ENCODE data around the gene ACOX3. TPM values are rescaled to one million over a fixed set of nuclear protein-coding genes. Genes with fewer than 3 reads are reported as not detected.

ACOX3 gene
- total RNA-seq, 4 donors from 2014 or later: 32.0 to 77.2 (median 43.8) TPM

DNA sequence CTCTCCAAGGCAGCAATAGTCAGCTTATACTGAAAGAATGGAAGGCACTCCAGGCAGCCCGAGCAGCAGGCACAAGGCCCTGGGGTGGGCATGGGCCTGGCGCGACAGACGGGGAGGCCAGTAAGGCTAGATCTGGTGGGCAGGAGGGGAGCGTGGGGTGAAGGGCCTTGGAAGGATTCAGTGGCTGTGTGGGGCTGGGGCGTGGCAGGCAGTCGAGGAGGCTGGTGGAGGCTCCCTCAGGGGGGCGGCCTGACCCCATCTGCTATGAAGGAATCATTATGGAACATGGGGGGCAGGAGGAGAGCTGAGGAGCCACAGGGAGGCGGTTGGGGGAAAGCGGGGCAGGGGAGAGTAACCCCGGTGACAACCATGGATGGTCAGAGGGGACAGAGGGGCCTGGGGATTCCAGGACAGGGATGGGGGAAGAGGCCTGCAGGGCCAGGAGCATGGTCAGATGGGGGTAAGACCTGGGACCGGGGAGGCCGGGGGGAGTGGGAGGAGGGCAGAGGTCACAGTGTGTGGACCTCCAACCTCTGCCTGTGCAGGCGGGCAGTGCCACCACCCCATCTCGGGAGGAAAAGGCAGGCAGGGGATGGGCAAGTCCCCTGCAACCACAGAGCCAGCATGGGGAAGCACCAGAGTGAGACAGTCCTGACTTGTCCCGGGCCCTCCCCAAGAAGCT, 70.3 kb downstream of the ACOX3 start:
- Histone ChIP-seq H3K4me1 (peaks cover 0 to 8% (median 5%) of the 10 kb centered on the region in 4 donors), H3K9me3 (no peaks in the 10 kb centered on the region), H3K4me3 (no peak overlapping the region), H3K36me3 (peaks cover 17 to 86% (median 49%) of the 10 kb centered on the region in 4 donors), H3K27me3 (no peaks in the 10 kb centered on the region), H3K27ac (replicated peaks in 1 of 4) (peak overlapping the region in 1 of 4 donors; percentile 14)
- intact Hi-C loops (cut with DNase I): no loop called here
- no peak for TF ChIP-seq POLR2A (IDR thresholded peaks at IDR 0.05; ENCODE audit: low read depth)
- TF ChIP-seq EP300 (IDR thresholded peaks at IDR 0.05): no peak
- no peak for TF ChIP-seq POLR2AphosphoS5 (IDR thresholded peaks at IDR 0.05)
- TF ChIP-seq, protein P1, sequence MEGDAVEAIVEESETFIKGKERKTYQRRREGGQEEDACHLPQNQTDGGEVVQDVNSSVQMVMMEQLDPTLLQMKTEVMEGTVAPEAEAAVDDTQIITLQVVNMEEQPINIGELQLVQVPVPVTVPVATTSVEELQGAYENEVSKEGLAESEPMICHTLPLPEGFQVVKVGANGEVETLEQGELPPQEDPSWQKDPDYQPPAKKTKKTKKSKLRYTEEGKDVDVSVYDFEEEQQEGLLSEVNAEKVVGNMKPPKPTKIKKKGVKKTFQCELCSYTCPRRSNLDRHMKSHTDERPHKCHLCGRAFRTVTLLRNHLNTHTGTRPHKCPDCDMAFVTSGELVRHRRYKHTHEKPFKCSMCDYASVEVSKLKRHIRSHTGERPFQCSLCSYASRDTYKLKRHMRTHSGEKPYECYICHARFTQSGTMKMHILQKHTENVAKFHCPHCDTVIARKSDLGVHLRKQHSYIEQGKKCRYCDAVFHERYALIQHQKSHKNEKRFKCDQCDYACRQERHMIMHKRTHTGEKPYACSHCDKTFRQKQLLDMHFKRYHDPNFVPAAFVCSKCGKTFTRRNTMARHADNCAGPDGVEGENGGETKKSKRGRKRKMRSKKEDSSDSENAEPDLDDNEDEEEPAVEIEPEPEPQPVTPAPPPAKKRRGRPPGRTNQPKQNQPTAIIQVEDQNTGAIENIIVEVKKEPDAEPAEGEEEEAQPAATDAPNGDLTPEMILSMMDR (IDR thresholded peaks at IDR 0.05): no peak
- no peak for DNase-seq (ENCODE audit: extremely low spot score)
- 93% methylated on average over 16 of the region's 16 CpGs for WGBS

DNA sequence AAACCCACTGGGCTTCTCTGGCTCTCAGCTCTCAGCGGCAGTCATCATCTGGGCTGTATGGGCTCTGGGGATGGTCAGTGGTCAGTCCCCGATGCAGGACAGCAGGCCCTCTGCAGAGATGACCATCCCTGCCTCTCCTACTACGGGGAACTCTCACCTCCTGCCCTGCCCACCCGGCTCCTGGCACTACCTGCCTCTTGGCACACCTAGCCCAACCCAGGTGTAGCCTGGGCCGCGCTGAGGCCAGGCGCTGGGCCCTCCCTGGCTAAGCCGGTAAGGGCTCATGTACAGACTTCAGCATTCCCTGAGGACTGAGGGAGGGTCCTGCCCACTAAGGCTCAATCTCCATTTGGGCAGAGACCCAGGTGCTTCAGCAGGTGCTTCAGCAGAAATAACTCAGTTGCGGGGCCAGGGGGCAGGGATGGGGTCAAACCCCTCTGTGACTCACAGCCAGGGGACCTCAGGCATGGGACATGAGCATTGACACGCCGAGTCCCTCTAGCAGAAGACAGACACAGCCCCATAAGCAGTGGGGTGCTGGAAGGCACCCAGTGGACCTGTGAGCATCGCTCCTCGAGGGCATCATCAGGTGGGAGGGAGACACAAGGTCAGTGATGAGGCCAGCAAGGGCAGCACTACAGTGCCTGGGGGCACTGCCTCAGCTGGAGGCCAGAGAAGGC, 71.0 kb downstream of the ACOX3 start:
- no peak for DNase-seq (ENCODE audit: extremely low spot score)
- Histone ChIP-seq H3K4me1 (peaks cover 0 to 8% (median 5%) of the 10 kb centered on the region in 4 donors), H3K9me3 (no peaks in the 10 kb centered on the region), H3K27me3 (no peaks in the 10 kb centered on the region), H3K4me3 (no peak overlapping the region), H3K27ac (replicated peaks in 1 of 4) (no peak overlapping the region), H3K36me3 (peaks cover 19 to 85% (median 50%) of the 10 kb centered on the region in 4 donors)
- no peak for TF ChIP-seq EP300 (IDR thresholded peaks at IDR 0.05)
- TF ChIP-seq POLR2AphosphoS5 (IDR thresholded peaks at IDR 0.05): no peak
- TF ChIP-seq, protein P1 (IDR thresholded peaks at IDR 0.05): no peak
- TF ChIP-seq POLR2A (IDR thresholded peaks at IDR 0.05; ENCODE audit: low read depth): no peak
- intact Hi-C loops (cut with DNase I): no loop called here
- WGBS: 88% methylated on average over 8 of the region's 13 CpGs

DNA sequence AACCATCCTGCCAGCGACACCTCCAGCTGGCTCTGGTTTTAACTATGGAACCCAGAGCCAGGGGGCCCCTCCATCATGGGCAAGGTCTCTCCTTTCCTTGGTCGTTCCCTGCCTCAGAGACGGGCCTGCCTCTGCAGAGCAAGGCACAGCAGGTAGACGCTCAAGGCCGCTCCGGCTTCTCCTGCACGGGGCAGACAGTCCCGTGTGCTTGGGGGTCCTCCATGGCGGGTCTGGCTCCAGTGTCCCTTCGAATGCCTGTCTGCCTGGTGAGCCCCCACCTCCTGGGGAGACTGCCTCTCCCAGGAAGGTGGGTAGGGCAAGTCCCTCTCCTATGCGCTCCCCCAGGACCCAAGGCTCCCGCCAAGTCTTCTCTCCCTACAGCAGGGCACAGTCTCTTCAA, 71.5 kb downstream of the ACOX3 start:
- H3K4me1 ChIP-seq: peaks cover 0 to 12% (median 6%) of the 10 kb centered on the region in 4 donors
- H3K27ac ChIP-seq (replicated peaks in 1 of 4): no peak overlapping the region
- TF ChIP-seq, protein P1 (IDR thresholded peaks at IDR 0.05): no peak
- TF ChIP-seq EP300 (IDR thresholded peaks at IDR 0.05) (no peak), POLR2A (IDR thresholded peaks at IDR 0.05; ENCODE audit: low read depth) (no peak), POLR2AphosphoS5 (IDR thresholded peaks at IDR 0.05) (no peak)
- H3K9me3 ChIP-seq: no peaks in the 10 kb centered on the region
- H3K27me3 ChIP-seq: no peaks in the 10 kb centered on the region
- 80% methylated on average over 1 of the region's 12 CpGs for WGBS
- H3K4me3 ChIP-seq: no peak overlapping the region
- intact Hi-C loops (cut with DNase I): no loop called here
- no peak for DNase-seq (ENCODE audit: extremely low spot score)
- H3K36me3 ChIP-seq: peaks cover 19 to 80% (median 48%) of the 10 kb centered on the region in 4 donors

DNA sequence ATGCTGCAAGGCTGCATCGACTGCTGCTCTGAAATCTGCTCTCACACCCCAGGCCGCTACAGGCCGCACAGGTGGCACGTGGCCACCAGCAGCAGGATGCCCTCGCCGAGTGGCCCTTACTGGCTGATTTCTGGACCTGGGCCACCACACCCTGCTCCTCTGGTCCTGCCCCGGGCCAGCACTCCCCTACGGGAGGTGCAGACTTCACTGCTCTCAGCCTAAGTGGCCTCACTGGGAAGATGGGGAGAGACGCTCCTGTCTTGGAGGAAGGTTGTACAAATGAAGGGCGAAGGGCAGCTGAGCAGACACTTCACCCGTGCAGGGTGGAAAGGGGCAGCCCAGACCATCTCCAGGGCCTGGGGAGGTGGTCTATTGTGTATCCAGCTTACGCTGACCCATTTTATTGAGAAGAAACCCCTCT, 72.5 kb downstream of the ACOX3 start:
- no peak overlapping the region for H3K4me3 ChIP-seq
- intact Hi-C loops (cut with DNase I): no loop called here
- TF ChIP-seq EP300 (IDR thresholded peaks at IDR 0.05): no peak
- WGBS: 87% methylated on average over 12 of the region's 12 CpGs
- DNase-seq (ENCODE audit: extremely low spot score): no peak
- no peak overlapping the region for H3K27ac ChIP-seq (replicated peaks in 1 of 4)
- peaks cover 0 to 21% (median 10%) of the 10 kb centered on the region in 4 donors for H3K4me1 ChIP-seq
- peaks cover 19 to 70% (median 43%) of the 10 kb centered on the region in 4 donors for H3K36me3 ChIP-seq
- H3K9me3 ChIP-seq: no peaks in the 10 kb centered on the region
- no peaks in the 10 kb centered on the region for H3K27me3 ChIP-seq

DNA sequence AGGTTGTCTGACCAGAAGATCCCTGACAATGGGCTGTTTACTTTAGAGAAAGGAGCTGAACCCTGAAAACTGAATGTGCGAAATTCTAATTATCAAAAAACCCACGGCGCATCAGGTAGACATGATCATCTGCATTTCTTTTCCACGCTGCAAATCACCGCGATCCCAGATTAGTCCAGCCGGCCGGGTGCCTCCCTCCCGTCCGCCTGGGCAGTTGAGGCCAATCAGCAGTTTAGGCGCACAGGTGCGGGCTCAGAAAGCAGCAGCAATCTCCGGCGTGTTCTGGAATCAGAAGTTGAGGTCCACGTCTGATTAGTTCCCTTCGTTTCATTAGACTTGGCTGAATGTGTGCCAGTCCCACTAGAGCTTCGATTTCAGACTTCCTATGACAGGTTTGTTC, 73.9 kb downstream of the ACOX3 start:
- intact Hi-C loops (cut with DNase I): no loop called here
- no peak for DNase-seq (ENCODE audit: extremely low spot score)
- H3K4me1 ChIP-seq: peaks cover 0 to 28% (median 14%) of the 10 kb centered on the region in 4 donors
- no peaks in the 10 kb centered on the region for H3K9me3 ChIP-seq
- H3K36me3 ChIP-seq: peaks cover 19 to 56% (median 36%) of the 10 kb centered on the region in 4 donors
- H3K4me3 ChIP-seq: no peak overlapping the region
- WGBS: 91% methylated on average over 17 of the region's 17 CpGs
- TF ChIP-seq POLR2AphosphoS5 (IDR thresholded peaks at IDR 0.05): no peak
- TF ChIP-seq EP300 (IDR thresholded peaks at IDR 0.05): no peak
- TF ChIP-seq, protein P1 (IDR thresholded peaks at IDR 0.05): no peak
- no peak for TF ChIP-seq POLR2A (IDR thresholded peaks at IDR 0.05; ENCODE audit: low read depth)
- no peaks in the 10 kb centered on the region for H3K27me3 ChIP-seq
- no peak overlapping the region for H3K27ac ChIP-seq (replicated peaks in 1 of 4)

Measured in esophagus muscularis mucosa (tissue), 4 donors.